Sigmoid colon (tissue), 4 donors: ENCODE results near the gene SLC35A2.

Experiments
- EP300 ChIP-seq, 4 donors: sonication (generic); formaldehyde crosslinking; IDR thresholded peaks; one replicate each; pipeline ENCODE4 v1.6.1; 2017; ENCODE audit warnings: antibody characterized with exemption in 4 of 4
- POLR2A ChIP-seq, 2 donors: fragments of 450-650 bp; IDR thresholded peaks; one replicate each; pipeline ENCODE4 v1.6.1; 2016; ENCODE audit warnings: antibody characterized with exemption in 2 of 2, mild to moderate bottlenecking in 2 of 2, moderate library complexity in 2 of 2
- POLR2AphosphoS5 ChIP-seq, 4 donors: sonication (generic); formaldehyde crosslinking; IDR thresholded peaks; one replicate each; pipeline ENCODE4 v1.6.1; 2017; ENCODE audit warnings: antibody characterized with exemption in 4 of 4
- TF ChIP-seq, protein P1 (sequence below), 4 experiments: fragments of 450-650 bp in 3 of 4; fragments of 200-600 bp in 1 of 4; IDR thresholded peaks; one replicate each; pipeline ENCODE4 v1.5.1; 2016 to 2019; ENCODE audit warnings: antibody characterized with exemption in 4 of 4, mild to moderate bottlenecking in 3 of 4, moderate library complexity in 2 of 4

DNA sequence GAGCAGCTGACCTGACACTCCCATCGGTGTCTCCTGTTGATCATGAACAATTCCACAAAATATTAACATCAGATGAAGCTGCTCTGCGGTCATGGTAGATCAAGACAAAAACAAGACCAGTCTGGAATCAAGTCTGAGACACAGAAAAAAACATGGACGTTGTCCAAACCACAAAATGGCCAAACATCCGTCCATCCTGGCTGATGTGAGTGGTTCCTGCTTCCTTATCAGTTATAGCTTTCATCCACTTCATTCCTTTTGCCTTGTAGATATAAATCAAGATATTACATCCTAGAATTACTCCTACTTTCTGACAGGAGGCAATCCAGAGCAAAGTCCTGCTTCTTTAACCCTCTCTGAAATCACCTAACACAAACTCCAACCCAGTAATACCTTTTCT is 47.2 kb downstream of the SLC35A2 start:
- TF ChIP-seq, protein P1, sequence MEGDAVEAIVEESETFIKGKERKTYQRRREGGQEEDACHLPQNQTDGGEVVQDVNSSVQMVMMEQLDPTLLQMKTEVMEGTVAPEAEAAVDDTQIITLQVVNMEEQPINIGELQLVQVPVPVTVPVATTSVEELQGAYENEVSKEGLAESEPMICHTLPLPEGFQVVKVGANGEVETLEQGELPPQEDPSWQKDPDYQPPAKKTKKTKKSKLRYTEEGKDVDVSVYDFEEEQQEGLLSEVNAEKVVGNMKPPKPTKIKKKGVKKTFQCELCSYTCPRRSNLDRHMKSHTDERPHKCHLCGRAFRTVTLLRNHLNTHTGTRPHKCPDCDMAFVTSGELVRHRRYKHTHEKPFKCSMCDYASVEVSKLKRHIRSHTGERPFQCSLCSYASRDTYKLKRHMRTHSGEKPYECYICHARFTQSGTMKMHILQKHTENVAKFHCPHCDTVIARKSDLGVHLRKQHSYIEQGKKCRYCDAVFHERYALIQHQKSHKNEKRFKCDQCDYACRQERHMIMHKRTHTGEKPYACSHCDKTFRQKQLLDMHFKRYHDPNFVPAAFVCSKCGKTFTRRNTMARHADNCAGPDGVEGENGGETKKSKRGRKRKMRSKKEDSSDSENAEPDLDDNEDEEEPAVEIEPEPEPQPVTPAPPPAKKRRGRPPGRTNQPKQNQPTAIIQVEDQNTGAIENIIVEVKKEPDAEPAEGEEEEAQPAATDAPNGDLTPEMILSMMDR (IDR thresholded peaks at IDR 0.05) = no peak
- no peak for TF ChIP-seq POLR2A (IDR thresholded peaks at IDR 0.05)
- no peak for TF ChIP-seq EP300 (IDR thresholded peaks at IDR 0.05)
- TF ChIP-seq POLR2AphosphoS5 (IDR thresholded peaks at IDR 0.05) = no peak
